ENCODE results near the gene MCOLN2.

DNA sequence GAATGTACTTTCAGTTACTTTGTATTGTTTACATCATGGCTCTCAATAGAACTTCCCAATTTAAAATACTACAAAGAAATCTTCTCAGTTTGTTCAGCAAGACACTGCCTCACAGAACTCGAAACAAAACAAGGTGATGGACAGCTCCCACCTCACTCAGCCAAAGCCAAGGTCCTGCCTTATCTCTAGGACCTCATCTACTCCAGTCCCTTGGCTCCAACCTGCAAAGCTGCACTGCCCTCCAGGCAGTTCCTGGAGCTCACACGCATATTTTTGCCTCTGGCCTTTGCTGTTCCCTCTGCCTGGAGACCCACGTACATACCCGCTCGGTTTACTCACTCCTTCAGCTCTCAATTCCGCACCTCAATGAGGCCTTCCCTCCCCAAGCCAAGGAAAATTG lies 40.3 kb downstream of the MCOLN2 start:
- TF ChIP-seq CTCF (IDR thresholded peaks at IDR 0.05; ENCODE audit: borderline replicate concordance, extremely low read depth, low read length, poor library complexity, severe bottlenecking) (no peak), EZH2 (IDR thresholded peaks at IDR 0.05; ENCODE audit: borderline replicate concordance, low read depth, low read length, severe bottlenecking) (no peak)

All from DND-41 (cell line).